Endodermal cell (in vitro differentiated cells): ENCODE data around the gene HSF4. TPM values are rescaled to one million over a fixed set of nuclear protein-coding genes. Genes with fewer than 3 reads are reported as not detected.

Experiments used
- DNase-seq: peaks from one replicate; pipeline ENCODE4 v3.0.0-alpha.2; 2017
- H3K27ac ChIP-seq: 2 replicates; pipeline ENCODE4 v1.5.1; 2013; ENCODE audit warnings: mild to moderate bottlenecking, low read depth, low read length, moderate library complexity
- H3K27me3 ChIP-seq: 2 replicates; pipeline ENCODE4 v1.6.1; 2013; ENCODE audit warnings: mild to moderate bottlenecking, low read length, moderate library complexity; ENCODE audit not compliant: insufficient read depth, control insufficient read depth, poor library complexity, severe bottlenecking
- H3K36me3 ChIP-seq: 2 replicates; pipeline ENCODE4 v1.7.0; 2013; ENCODE audit warnings: mild to moderate bottlenecking, low read length, moderate library complexity; ENCODE audit not compliant: control insufficient read depth, insufficient read depth
- H3K4me1 ChIP-seq: one replicate; pipeline ENCODE4 v1.7.0; 2013; ENCODE audit warnings: low read length; ENCODE audit not compliant: control insufficient read depth, insufficient read depth
- H3K4me3 ChIP-seq: 2 replicates; pipeline ENCODE4 v1.5.1; 2013; ENCODE audit warnings: mild to moderate bottlenecking, low read length, moderate library complexity
- H3K9ac ChIP-seq: 2 replicates; pipeline ENCODE4 v1.6.1; 2013; ENCODE audit warnings: mild to moderate bottlenecking, low read length, moderate library complexity; ENCODE audit not compliant: poor library complexity, severe bottlenecking; ENCODE audit errors: extremely low read depth
- H3K9me3 ChIP-seq: 2 replicates; pipeline ENCODE4 v1.6.1; 2013; ENCODE audit warnings: mild to moderate bottlenecking, low read length, moderate library complexity; ENCODE audit not compliant: control insufficient read depth
- H3K27ac Mint-ChIP-seq: 2 replicates; pipeline ENCODE4 v1.8.0; 2020; ENCODE audit warnings: mixed read lengths
- H3K27me3 Mint-ChIP-seq: 2 replicates; pipeline ENCODE4 v1.8.0; 2021; ENCODE audit warnings: mild to moderate bottlenecking, mixed read lengths; ENCODE audit not compliant: insufficient read depth
- H3K36me3 Mint-ChIP-seq: 2 replicates; pipeline ENCODE4 v1.8.0; 2020; ENCODE audit warnings: low read depth, mixed read lengths
- H3K4me1 Mint-ChIP-seq: 2 replicates; pipeline ENCODE4 v1.8.0; 2020; ENCODE audit warnings: mixed read lengths
- H3K4me3 Mint-ChIP-seq: 2 replicates; pipeline ENCODE4 v1.8.0; 2020; ENCODE audit warnings: mild to moderate bottlenecking, moderate library complexity, mixed read lengths
- H3K9me3 Mint-ChIP-seq: 2 replicates; pipeline ENCODE4 v1.8.0; 2020; ENCODE audit warnings: mild to moderate bottlenecking, mixed read lengths
- CTCF ChIP-seq: fragments of 200-600 bp; sonication (generic); conservative IDR thresholded peaks from 2 replicates; pipeline ENCODE4 v1.5.0; 2021; ENCODE audit warnings: antibody characterized with exemption, mild to moderate bottlenecking
- WGBS, 2 experiments: methylation state at CpG; one replicate each; pipeline versions ENCODE4 v1.1.5 to v1.1.7; 2013; ENCODE audit warnings: missing lambda C conversion rate in 2 of 2, mixed read lengths in 1 of 2; ENCODE audit not compliant: insufficient coverage in 1 of 2, insufficient read length in 1 of 2; 5-methylcytosine and 5-hydroxymethylcytosine counted together
- total RNA-seq, 2 donors: library from RNA; stranded (reverse); fragmentation: NEBNext Ultra II Directional in 1 of 2; extraction: Animal tissue kit (Norgen Biotek cat#: 25700) in 1 of 2; gene quantifications; 2 replicates in 1 of 2; 3 replicates in 1 of 2; pipeline ENCODE4 v1.2.1, GENCODE V29; 2021

The HSF4 gene
- total RNA-seq, 2 donors from 2014 or later, result 2.0 to 6.8 TPM

- no peak for DNase-seq
- Mint-ChIP-seq H3K4me1 (peaks cover 17% of the 10 kb centered on the region), H3K4me3 (no peak overlapping the region), H3K9me3 (no peaks in the 10 kb centered on the region), H3K27ac (no peak overlapping the region), H3K36me3 (no peaks in the 10 kb centered on the region), H3K27me3 (peaks cover 31% of the 10 kb centered on the region)
- peaks cover 35% of the 10 kb centered on the region for H3K27me3 ChIP-seq
- no peak for TF ChIP-seq CTCF
- H3K4me3 ChIP-seq, result peak overlapping the region; percentile 84
- no peak overlapping the region for H3K9ac ChIP-seq
- H3K4me1 ChIP-seq, result peaks cover 6% of the 10 kb centered on the region
- peaks cover 7% of the 10 kb centered on the region for H3K36me3 ChIP-seq
- 90 to 100% methylated on average over 1 to 2 of the region's 2 CpGs for WGBS, 2 experiments
- H3K27ac ChIP-seq, result no peak overlapping the region
- no peaks in the 10 kb centered on the region for H3K9me3 ChIP-seq
Observed at GRCh38 chr16:67182288-67182687, 17.7 kb downstream of the HSF4 start.

GRCh38 chr16:67183284-67183626 lies 18.7 kb downstream of the HSF4 start:
- H3K9ac ChIP-seq, result peak overlapping the region; percentile 82
- H3K27ac ChIP-seq, result peak overlapping the region; percentile 99

GRCh38 chr16:67183627-67184452 lies 19.3 kb downstream of the HSF4 start, which contains the start of gene MATCAP1:
Gene MATCAP1 (minus strand): TSS chr16:67183963. CDS start chr16:67180610, 3,353 bp downstream.
- Histone ChIP-seq H3K9ac (peak within 1 kb of the TSS; percentile 82), H3K4me1 (peaks cover 6% of the 10 kb centered on the region), H3K9me3 (no peaks in the 10 kb centered on the region), H3K27me3 (peaks cover 26% of the 10 kb centered on the region), H3K27ac (peak within 1 kb of the TSS; percentile 99), H3K4me3 (peak within 1 kb of the TSS; percentile 84), H3K36me3 (peaks cover 7% of the 10 kb centered on the region)
- H3K36me3 Mint-ChIP-seq, result no peaks in the 10 kb centered on the region
- DNase-seq, result peak; percentile 97
- H3K4me3 Mint-ChIP-seq, result no peak within 1 kb of the TSS
- TF ChIP-seq CTCF, result no peak
- no peaks in the 10 kb centered on the region for H3K9me3 Mint-ChIP-seq
- no peak within 1 kb of the TSS for H3K27ac Mint-ChIP-seq
- H3K27me3 Mint-ChIP-seq, result peaks cover 25% of the 10 kb centered on the region
- H3K4me1 Mint-ChIP-seq, result peaks cover 14% of the 10 kb centered on the region
- WGBS, 2 experiments, result 0% methylated on average over 37 to 77 of the region's 77 CpGs

More at GRCh38 chr16:67183284-67183626, 18.7 kb downstream of the HSF4 start:
- H3K4me1 ChIP-seq, result peaks cover 6% of the 10 kb centered on the region
- H3K27me3 Mint-ChIP-seq, result peaks cover 25% of the 10 kb centered on the region
- H3K9me3 ChIP-seq, result no peaks in the 10 kb centered on the region
- DNase-seq, result no peak
- H3K4me3 ChIP-seq, result peak overlapping the region; percentile 84
- no peak for TF ChIP-seq CTCF
- WGBS, 2 experiments, result 13 to 15% methylated on average over 6 to 11 of the region's 11 CpGs
- H3K4me3 Mint-ChIP-seq, result no peak overlapping the region
- peaks cover 7% of the 10 kb centered on the region for H3K36me3 ChIP-seq
- no peaks in the 10 kb centered on the region for H3K36me3 Mint-ChIP-seq
- no peak overlapping the region for H3K27ac Mint-ChIP-seq
- H3K27me3 ChIP-seq, result peaks cover 29% of the 10 kb centered on the region
- peaks cover 14% of the 10 kb centered on the region for H3K4me1 Mint-ChIP-seq
- H3K9me3 Mint-ChIP-seq, result no peaks in the 10 kb centered on the region
